Uterus (tissue), 2 donors: ENCODE results near the gene PSMC6.

Experiments used
- POLR2A ChIP-seq, 2 donors: fragments of 450-650 bp; IDR thresholded peaks; one replicate each; pipeline ENCODE4 v1.6.1; 2016; ENCODE audit warnings: antibody characterized with exemption in 2 of 2, mild to moderate bottlenecking in 1 of 2, moderate library complexity in 1 of 2
- TF ChIP-seq, protein P1 (sequence below), 4 experiments: fragments of 200-600 bp in 2 of 4; fragments of 450-650 bp in 2 of 4; sonication (generic) in 2 of 4; IDR thresholded peaks; one replicate each; pipeline ENCODE4 v1.5.1; 2016 to 2019; ENCODE audit warnings: antibody characterized with exemption in 4 of 4, mild to moderate bottlenecking in 2 of 4, moderate library complexity in 1 of 4

- TF ChIP-seq, protein P1, sequence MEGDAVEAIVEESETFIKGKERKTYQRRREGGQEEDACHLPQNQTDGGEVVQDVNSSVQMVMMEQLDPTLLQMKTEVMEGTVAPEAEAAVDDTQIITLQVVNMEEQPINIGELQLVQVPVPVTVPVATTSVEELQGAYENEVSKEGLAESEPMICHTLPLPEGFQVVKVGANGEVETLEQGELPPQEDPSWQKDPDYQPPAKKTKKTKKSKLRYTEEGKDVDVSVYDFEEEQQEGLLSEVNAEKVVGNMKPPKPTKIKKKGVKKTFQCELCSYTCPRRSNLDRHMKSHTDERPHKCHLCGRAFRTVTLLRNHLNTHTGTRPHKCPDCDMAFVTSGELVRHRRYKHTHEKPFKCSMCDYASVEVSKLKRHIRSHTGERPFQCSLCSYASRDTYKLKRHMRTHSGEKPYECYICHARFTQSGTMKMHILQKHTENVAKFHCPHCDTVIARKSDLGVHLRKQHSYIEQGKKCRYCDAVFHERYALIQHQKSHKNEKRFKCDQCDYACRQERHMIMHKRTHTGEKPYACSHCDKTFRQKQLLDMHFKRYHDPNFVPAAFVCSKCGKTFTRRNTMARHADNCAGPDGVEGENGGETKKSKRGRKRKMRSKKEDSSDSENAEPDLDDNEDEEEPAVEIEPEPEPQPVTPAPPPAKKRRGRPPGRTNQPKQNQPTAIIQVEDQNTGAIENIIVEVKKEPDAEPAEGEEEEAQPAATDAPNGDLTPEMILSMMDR (IDR thresholded peaks at IDR 0.05): no peak
- no peak for TF ChIP-seq POLR2A (IDR thresholded peaks at IDR 0.05)
Observed at GRCh38 chr14:52759145-52759544, 52.1 kb downstream of the PSMC6 start.
